ES-I3 (cell line): Measurements from ENCODE around the gene SMIM43.

ENCODE experiments used
- H3K36me3 ChIP-seq: 2 replicates; pipeline ENCODE4 v1.6.1; 2013; ENCODE audit warnings: mild to moderate bottlenecking, low read length, control low read depth, moderate library complexity; ENCODE audit not compliant: insufficient read depth
- H3K4me1 ChIP-seq: 2 replicates; pipeline ENCODE4 v1.6.1; 2013; ENCODE audit warnings: mild to moderate bottlenecking, control low read depth, low read length; ENCODE audit not compliant: insufficient read depth
- H3K9ac ChIP-seq: 2 replicates; pipeline ENCODE4 v1.6.1; 2013; ENCODE audit warnings: low read depth, mild to moderate bottlenecking, low read length, moderate library complexity
- H3K9me3 ChIP-seq: 2 replicates; pipeline ENCODE4 v1.6.1; 2013; ENCODE audit warnings: mild to moderate bottlenecking, low read length, moderate library complexity; ENCODE audit not compliant: control insufficient read depth, insufficient read depth

SMIM43 gene

GRCh38 chr4:121789960-121790829 is 25.2 kb upstream of the SMIM43 start:
- no peaks in the 10 kb centered on the region for H3K36me3 ChIP-seq
- H3K4me1 ChIP-seq, result peaks cover 7% of the 10 kb centered on the region
- H3K9me3 ChIP-seq, result no peaks in the 10 kb centered on the region
- H3K9ac ChIP-seq, result no peak overlapping the region

- Histone ChIP-seq H3K9me3 (no peaks in the 10 kb centered on the region), H3K36me3 (no peaks in the 10 kb centered on the region), H3K9ac (no peak overlapping the region), H3K4me1 (peaks cover 2% of the 10 kb centered on the region)
Measured at GRCh38 chr4:121789455-121789854, 24.5 kb upstream of the SMIM43 start.

GRCh38 chr4:121788896-121789295 is 23.9 kb upstream of the SMIM43 start:
- no peaks in the 10 kb centered on the region for H3K36me3 ChIP-seq
- no peak overlapping the region for H3K9ac ChIP-seq
- H3K4me1 ChIP-seq, result no peaks in the 10 kb centered on the region; the same call in 1 of the 2 replicates
- no peaks in the 10 kb centered on the region for H3K9me3 ChIP-seq

GRCh38 chr4:121786221-121786620 is 21.3 kb upstream of the SMIM43 start:
- Histone ChIP-seq H3K4me1 (no peaks in the 10 kb centered on the region; the same call in 1 of the 2 replicates), H3K36me3 (no peaks in the 10 kb centered on the region), H3K9me3 (no peaks in the 10 kb centered on the region), H3K9ac (no peak overlapping the region)

- Histone ChIP-seq H3K9ac (no peak overlapping the region), H3K36me3 (no peaks in the 10 kb centered on the region), H3K9me3 (no peaks in the 10 kb centered on the region), H3K4me1 (no peaks in the 10 kb centered on the region; the same call in 1 of the 2 replicates)
Measured at GRCh38 chr4:121785479-121785878, 20.5 kb upstream of the SMIM43 start.

- no peaks in the 10 kb centered on the region for H3K9me3 ChIP-seq
- H3K4me1 ChIP-seq, result no peaks in the 10 kb centered on the region; the same call in 1 of the 2 replicates
- no peak overlapping the region for H3K9ac ChIP-seq
- H3K36me3 ChIP-seq, result no peaks in the 10 kb centered on the region
Measured at GRCh38 chr4:121784975-121785374, 20.0 kb upstream of the SMIM43 start.

GRCh38 chr4:121784401-121784800 is 19.4 kb upstream of the SMIM43 start:
- Histone ChIP-seq H3K9ac (no peak overlapping the region), H3K36me3 (no peaks in the 10 kb centered on the region), H3K4me1 (no peaks in the 10 kb centered on the region; the same call in 1 of the 2 replicates), H3K9me3 (no peaks in the 10 kb centered on the region)

GRCh38 chr4:121783210-121783609 is 18.2 kb upstream of the SMIM43 start:
- Histone ChIP-seq H3K4me1 (no peaks in the 10 kb centered on the region; the same call in 1 of the 2 replicates), H3K9ac (no peak overlapping the region), H3K36me3 (no peaks in the 10 kb centered on the region), H3K9me3 (no peaks in the 10 kb centered on the region)

- Histone ChIP-seq H3K9ac (no peak overlapping the region), H3K4me1 (peaks cover 5% of the 10 kb centered on the region; the same call in 1 of the 2 replicates), H3K36me3 (no peaks in the 10 kb centered on the region), H3K9me3 (no peaks in the 10 kb centered on the region)
Measured at GRCh38 chr4:121778991-121779628, 14.1 kb upstream of the SMIM43 start.

GRCh38 chr4:121777625-121778024 is 12.7 kb upstream of the SMIM43 start:
- no peaks in the 10 kb centered on the region for H3K9me3 ChIP-seq
- H3K9ac ChIP-seq, result no peak overlapping the region
- no peaks in the 10 kb centered on the region for H3K36me3 ChIP-seq
- peaks cover 9% of the 10 kb centered on the region; the same call in 1 of the 2 replicates for H3K4me1 ChIP-seq

- H3K9ac ChIP-seq, result no peak overlapping the region
- no peaks in the 10 kb centered on the region for H3K9me3 ChIP-seq
- H3K36me3 ChIP-seq, result no peaks in the 10 kb centered on the region
- H3K4me1 ChIP-seq, result peaks cover 9% of the 10 kb centered on the region; the same call in 1 of the 2 replicates
Measured at GRCh38 chr4:121776610-121777401, 11.8 kb upstream of the SMIM43 start.

- Histone ChIP-seq H3K36me3 (no peaks in the 10 kb centered on the region), H3K9me3 (no peaks in the 10 kb centered on the region), H3K9ac (no peak overlapping the region), H3K4me1 (peaks cover 9% of the 10 kb centered on the region; the same call in 1 of the 2 replicates)
Measured at GRCh38 chr4:121773883-121774282, 8.9 kb upstream of the SMIM43 start.

GRCh38 chr4:121771869-121772268 is 6.9 kb upstream of the SMIM43 start:
- Histone ChIP-seq H3K9me3 (no peaks in the 10 kb centered on the region), H3K4me1 (peaks cover 4% of the 10 kb centered on the region), H3K9ac (no peak overlapping the region), H3K36me3 (no peaks in the 10 kb centered on the region)

- peaks cover 4% of the 10 kb centered on the region for H3K4me1 ChIP-seq
- no peak overlapping the region for H3K9ac ChIP-seq
- no peaks in the 10 kb centered on the region for H3K36me3 ChIP-seq
- H3K9me3 ChIP-seq, result no peaks in the 10 kb centered on the region
Measured at GRCh38 chr4:121769341-121769740, 4.4 kb upstream of the SMIM43 start.
